Spleen (tissue), 7 donors: ENCODE results near the gene CBY3.

Source experiments
- CTCF ChIP-seq, 11 experiments: fragments of 200-600 bp in 7 of 11; fragments of 450-650 bp in 4 of 11; sonication (generic) in 4 of 11; IDR thresholded peaks in 8 of 11; conservative IDR thresholded peaks in 3 of 11; 1 replicate in 7 of 11; 2 replicates in 4 of 11; pipeline versions ENCODE4 v1.4.0 to v1.8.0; 2016 to 2021; ENCODE audit warnings: antibody characterized with exemption in 11 of 11, inconsistent platforms in 4 of 11, mild to moderate bottlenecking in 1 of 11
- POLR2A ChIP-seq, 3 donors: fragments of 450-650 bp; IDR thresholded peaks; one replicate each; pipeline ENCODE4 v1.5.1; 2017; ENCODE audit warnings: antibody characterized with exemption in 3 of 3, mild to moderate bottlenecking in 1 of 3
- donor health status: DM: no; HTN: no; CAD: no; lungs with moderate emphysema.
- donor health status: DM: no; HTN: no; CAD: no.
- donor health status: DM: no; HTN: no; CAD: no.

- TF ChIP-seq CTCF (IDR thresholded peaks at IDR 0.05 in 8 of 11, conservative IDR thresholded peaks at IDR 0.05 in 3 of 11) (no peak), POLR2A (IDR thresholded peaks at IDR 0.05) (no peak)
These were observed 32.4 kb downstream of the CBY3 start for GRCh38 chr5:179648410-179648809.
